ENCODE data around the gene NOS1AP. TPM values are rescaled to one million over a fixed set of nuclear protein-coding genes. Genes with fewer than 3 reads are reported as not detected.
"Not testable (repeated sequence)": the region's sequence is repeated elsewhere in the genome, so short reads cannot be mapped to it uniquely, and the experiment has no call there.

The NOS1AP gene
- total RNA-seq, 1 donor from 2014 or later: 3.5 TPM

DNA sequence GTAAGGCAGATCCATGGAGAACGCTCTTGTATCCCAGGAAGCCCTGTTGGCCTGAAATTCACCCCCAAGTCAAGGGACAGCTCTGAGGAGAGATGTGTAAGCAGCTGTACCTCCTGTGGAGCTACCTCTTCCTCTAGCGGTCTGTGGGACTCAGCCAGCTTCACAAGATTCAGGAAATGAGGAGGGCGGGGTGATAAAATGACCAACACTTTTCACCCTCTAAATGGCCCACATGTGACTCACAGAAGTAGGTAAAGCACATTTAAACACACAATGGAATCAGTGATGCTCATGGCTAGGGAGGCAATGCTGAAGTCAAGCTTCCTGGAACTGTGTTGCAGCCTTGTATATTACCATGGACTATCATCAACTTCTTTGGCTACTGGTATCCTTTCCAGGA lies 342.5 kb downstream of the NOS1AP start, which contains the start of gene SH2D1B:
Gene SH2D1B, minus strand, starts transcription at position 135 of the 400 bp plus-strand sequence. Its CDS starts 120 bp downstream, at position 15.
- intact Hi-C loops (cut with DNase I): no loop called here
- ATAC-seq (no peak), DNase-seq (ENCODE audit: missing footprints) (no peak)

DNA sequence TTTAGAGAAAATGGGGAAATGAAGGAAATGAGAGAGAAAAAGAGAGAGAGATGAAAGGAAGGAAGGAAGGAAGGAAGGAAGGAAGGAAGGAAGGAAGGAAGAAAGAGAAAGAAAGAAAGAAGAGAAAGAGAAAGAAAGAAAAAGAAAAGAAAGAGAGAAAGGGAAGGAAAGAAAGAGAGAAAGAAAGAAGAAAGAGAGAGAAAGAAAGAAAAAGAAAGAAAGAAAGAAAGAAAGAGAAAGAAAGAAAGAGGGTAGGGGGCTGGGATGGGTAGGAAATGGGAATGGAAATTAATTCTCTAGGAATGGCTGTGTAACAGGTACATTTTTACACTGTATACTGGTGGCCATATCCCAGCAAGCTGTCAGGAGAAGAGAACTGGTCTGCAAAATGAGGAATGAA lies 346.7 kb downstream of the NOS1AP start:
- DNase-seq (ENCODE audit: missing footprints) (no peak), ATAC-seq (no peak)

GRCh38 chr1:162416909-162417308 lies 347.4 kb downstream of the NOS1AP start:
- DNase-seq (ENCODE audit: missing footprints) (no peak), ATAC-seq (no peak)
- intact Hi-C loops (cut with DNase I): no loop called here

More for the DNA sequence above, 346.7 kb downstream of the NOS1AP start:
- intact Hi-C loops (cut with DNase I): no loop called here

DNA sequence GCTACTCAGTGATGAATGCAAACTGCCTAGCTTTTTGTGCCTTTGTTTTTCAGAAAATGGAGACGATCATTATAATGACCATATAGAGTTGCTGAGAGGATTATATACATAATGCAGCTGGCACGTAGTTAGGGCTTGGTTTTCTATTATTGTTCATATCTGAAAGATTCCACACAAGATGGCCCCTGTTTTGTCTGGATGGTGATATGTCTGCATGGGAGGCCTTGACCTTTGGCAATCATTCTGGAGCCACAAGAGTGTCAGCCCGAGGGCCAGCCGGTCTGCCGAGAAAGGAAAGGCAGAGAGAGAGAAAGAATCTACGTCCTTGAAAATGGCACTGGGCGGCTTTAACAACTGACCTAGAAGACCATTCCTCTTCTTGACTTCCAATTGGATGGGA lies 348.2 kb downstream of the NOS1AP start:
- intact Hi-C loops (cut with DNase I): no loop called here
- DNase-seq (ENCODE audit: missing footprints) (no peak), ATAC-seq (no peak)

- ATAC-seq; DNase-seq (ENCODE audit: missing footprints); intact Hi-C loops (cut with DNase I): not testable (repeated sequence)
These were observed 349.1 kb downstream of the NOS1AP start for GRCh38 chr1:162418584-162418983.

GRCh38 chr1:162419450-162419931 lies 350.0 kb downstream of the NOS1AP start:
- DNase-seq (ENCODE audit: missing footprints); intact Hi-C loops (cut with DNase I); ATAC-seq: not testable (repeated sequence)

Small RNA genes lying within 50 kb of the gene (microRNA-seq; reads per million reads assigned to microRNA genes)
- gene MIR4654 (not detected), gene MIR556 (4.0 reads per million, percentile 6 among the genes with 10 or more reads in this experiment)

Other genes with a start within 250 kb of the NOS1AP start
- gene OLFML2B, start 45.8 kb upstream of the NOS1AP start, total RNA-seq: 4.2 TPM